ENCODE results near the gene PFDN2.

PFDN2 gene

DNA sequence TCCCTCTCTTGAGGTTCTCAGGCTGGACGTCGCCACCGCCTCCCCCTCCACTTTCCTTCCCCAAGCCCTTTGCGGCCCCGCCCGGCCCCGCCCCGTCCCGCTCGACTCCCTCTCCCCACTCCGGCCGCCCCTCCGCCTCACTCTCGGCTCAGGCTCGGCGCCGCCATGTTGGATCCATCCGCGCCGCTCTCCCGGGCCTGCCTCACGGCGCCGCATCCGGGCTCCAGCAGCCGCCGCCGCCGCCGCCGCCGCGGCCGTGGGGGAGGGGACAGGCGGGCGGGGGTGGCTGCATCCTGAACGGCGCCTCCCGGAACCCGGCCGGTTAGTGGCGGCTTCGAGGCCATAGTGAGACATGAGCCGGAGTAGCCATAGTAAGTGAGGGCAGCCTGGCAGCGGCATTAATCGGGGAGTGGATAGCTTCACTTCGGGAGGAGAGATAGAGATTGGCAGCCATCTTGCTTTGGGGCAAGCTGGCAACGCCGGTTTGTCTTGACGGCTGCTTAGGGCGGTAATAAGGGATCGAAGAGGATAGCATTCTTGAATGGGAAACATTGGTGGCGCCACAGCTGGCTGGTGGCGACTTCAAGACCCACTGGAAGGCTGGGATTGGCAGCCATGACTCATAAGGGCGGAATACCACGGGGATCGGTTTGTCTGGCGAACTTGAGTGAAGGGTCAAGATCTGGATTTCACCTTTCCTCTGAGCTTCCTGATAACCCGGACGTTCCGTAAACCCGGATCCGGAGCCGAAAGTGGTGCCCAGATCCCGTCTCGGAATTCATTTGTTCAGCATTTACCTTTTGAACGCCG, 14.8 kb upstream of the PFDN2 start, which contains the start of gene DEDD:
Gene DEDD (minus strand): TSS at position 258 of the 810 bp plus-strand sequence. CDS start 8,205 bp downstream, outside the sequence.
- no peak for TF ChIP-seq TAF1 (IDR thresholded peaks at IDR 0.05; ENCODE audit: borderline replicate concordance, insufficient read depth, low read length)
- TF ChIP-seq FOXP2 (optimal IDR thresholded peaks at IDR 0.05; ENCODE audit: borderline replicate concordance, extremely low read depth, extremely low read length, insufficient read depth) = peak; percentile 75
- no peak; the same call in 1 of the 2 replicates for TF ChIP-seq POLR2AphosphoS5 (IDR thresholded peaks at IDR 0.05; ENCODE audit: low read depth, low read length)
- TF ChIP-seq, protein P1, sequence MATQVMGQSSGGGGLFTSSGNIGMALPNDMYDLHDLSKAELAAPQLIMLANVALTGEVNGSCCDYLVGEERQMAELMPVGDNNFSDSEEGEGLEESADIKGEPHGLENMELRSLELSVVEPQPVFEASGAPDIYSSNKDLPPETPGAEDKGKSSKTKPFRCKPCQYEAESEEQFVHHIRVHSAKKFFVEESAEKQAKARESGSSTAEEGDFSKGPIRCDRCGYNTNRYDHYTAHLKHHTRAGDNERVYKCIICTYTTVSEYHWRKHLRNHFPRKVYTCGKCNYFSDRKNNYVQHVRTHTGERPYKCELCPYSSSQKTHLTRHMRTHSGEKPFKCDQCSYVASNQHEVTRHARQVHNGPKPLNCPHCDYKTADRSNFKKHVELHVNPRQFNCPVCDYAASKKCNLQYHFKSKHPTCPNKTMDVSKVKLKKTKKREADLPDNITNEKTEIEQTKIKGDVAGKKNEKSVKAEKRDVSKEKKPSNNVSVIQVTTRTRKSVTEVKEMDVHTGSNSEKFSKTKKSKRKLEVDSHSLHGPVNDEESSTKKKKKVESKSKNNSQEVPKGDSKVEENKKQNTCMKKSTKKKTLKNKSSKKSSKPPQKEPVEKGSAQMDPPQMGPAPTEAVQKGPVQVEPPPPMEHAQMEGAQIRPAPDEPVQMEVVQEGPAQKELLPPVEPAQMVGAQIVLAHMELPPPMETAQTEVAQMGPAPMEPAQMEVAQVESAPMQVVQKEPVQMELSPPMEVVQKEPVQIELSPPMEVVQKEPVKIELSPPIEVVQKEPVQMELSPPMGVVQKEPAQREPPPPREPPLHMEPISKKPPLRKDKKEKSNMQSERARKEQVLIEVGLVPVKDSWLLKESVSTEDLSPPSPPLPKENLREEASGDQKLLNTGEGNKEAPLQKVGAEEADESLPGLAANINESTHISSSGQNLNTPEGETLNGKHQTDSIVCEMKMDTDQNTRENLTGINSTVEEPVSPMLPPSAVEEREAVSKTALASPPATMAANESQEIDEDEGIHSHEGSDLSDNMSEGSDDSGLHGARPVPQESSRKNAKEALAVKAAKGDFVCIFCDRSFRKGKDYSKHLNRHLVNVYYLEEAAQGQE (IDR thresholded peaks at IDR 0.05; ENCODE audit: insufficient read depth in 1 of 2, low read depth in 2 of 2, low read length in 2 of 2) = peak in 1 of 2 experiments; percentile 26; a peak in 1 of 4 replicates
- no peak for TF ChIP-seq SIN3A (IDR thresholded peaks at IDR 0.05; ENCODE audit: borderline replicate concordance, insufficient read depth, low read length)

DNA sequence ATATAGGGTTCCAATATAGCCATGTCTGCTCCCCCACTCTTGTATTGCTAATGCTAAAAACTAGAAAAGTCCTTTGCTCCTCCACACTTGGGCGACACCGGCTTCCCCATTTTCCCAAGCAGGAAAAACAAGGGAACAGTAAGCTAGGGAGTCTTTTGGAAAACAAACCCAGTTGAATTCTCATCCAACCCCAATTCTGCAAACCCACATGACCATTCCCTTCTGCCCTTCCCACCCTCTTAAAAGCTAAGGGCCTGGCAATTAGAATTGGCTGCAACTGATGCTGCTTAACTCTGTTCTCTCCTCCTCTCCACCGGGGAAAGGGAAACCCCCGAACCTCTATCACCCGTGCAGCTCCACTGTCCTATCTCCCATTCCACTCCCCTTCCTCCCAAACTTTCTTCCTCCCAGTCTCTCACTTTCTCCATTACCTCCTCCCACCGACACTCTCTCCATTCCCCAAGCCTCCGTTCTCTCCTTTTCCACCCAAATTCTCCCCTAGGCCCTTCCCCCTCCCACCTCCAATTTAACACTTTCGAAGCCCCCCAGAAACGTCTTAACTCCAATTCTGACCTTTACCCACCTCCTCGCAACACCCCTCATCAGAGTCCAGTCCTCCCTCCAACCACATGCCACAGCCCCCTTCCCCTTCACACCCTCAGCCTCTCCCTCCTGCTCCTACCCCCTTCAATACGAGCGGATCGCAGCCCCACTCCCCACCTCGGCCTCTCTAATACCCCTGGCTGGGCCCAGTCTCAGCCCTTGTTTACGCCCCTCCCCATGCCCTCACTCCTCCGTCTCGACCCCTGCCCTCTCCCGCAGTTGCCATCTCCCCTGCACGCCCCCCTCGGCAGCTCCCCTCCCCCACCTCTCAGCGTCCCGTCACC, 13.9 kb upstream of the PFDN2 start:
- TF ChIP-seq, protein P1 (IDR thresholded peaks at IDR 0.05; ENCODE audit: insufficient read depth in 1 of 2, low read depth in 2 of 2, low read length in 2 of 2) = no peak

DNA sequence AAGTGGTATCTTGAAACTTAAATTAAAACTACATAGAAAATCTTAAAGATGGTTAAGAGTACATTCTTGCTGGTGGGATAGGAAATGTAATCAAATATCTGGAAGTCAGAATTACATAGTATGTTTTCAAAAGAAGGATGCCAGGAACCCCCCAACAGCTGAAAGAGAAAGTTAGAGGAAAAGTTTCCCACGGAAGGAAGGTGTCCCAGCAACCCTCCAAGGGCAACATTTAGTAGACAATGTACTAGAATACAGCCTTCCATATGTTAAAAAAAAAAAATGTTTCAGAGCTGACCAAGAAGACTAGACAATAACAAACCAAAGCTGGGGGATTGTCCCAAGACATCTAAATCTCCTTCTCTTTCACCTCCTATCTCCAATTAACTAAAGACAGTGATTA, 12.4 kb upstream of the PFDN2 start:
- TF ChIP-seq FOXP2 (optimal IDR thresholded peaks at IDR 0.05; ENCODE audit: borderline replicate concordance, extremely low read depth, extremely low read length, insufficient read depth) (no peak), TAF1 (IDR thresholded peaks at IDR 0.05; ENCODE audit: borderline replicate concordance, insufficient read depth, low read length) (no peak), POLR2AphosphoS5 (IDR thresholded peaks at IDR 0.05; ENCODE audit: low read depth, low read length) (no peak), SIN3A (IDR thresholded peaks at IDR 0.05; ENCODE audit: borderline replicate concordance, insufficient read depth, low read length) (no peak)
- TF ChIP-seq, protein P1 (IDR thresholded peaks at IDR 0.05; ENCODE audit: insufficient read depth in 1 of 2, low read depth in 2 of 2, low read length in 2 of 2) = no peak

DNA sequence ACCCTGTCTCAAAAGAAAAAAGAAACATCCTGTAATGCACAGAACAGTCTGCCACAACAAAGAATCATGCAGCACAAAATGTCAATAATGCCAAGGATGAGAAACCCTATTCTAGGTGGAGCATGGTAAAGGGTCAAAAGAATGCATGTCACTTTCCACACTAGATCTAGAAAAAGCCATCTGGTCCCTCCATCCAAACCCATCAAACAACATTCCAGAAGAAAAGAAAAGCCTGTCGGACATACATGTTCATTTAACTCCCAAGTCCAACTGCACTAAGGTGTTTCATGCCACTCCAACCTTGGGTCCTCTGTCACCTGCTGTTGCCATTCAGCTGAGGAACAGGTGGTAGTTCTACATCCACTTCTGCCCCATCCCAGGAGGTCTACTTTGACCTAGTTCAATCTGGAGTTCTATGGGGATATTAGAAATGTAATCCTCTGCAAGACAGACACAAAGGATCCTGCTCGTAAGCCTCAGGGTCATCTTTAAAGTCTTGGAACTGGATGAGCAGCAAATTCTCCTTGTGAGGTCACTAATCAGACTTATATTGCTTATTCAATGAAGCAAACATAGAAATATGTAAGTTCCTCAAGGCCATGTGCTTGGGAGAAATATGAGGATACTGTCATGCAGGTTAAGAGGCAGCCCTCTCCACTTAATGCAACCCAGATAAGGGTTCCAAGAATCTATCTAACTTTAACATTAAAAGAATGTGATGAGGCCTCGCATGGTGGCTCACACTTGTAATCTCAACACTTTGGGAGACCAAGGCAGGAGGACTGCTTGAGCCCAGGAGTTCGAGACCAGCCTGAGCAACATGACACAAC, 11.0 kb upstream of the PFDN2 start:
- TF ChIP-seq SIN3A (IDR thresholded peaks at IDR 0.05; ENCODE audit: borderline replicate concordance, insufficient read depth, low read length) (no peak), POLR2AphosphoS5 (IDR thresholded peaks at IDR 0.05; ENCODE audit: low read depth, low read length) (no peak), TAF1 (IDR thresholded peaks at IDR 0.05; ENCODE audit: borderline replicate concordance, insufficient read depth, low read length) (no peak), FOXP2 (optimal IDR thresholded peaks at IDR 0.05; ENCODE audit: borderline replicate concordance, extremely low read depth, extremely low read length, insufficient read depth) (no peak)
- TF ChIP-seq, protein P1 (IDR thresholded peaks at IDR 0.05; ENCODE audit: insufficient read depth in 1 of 2, low read depth in 2 of 2, low read length in 2 of 2) = no peak
